Suprapubic skin (tissue), 3 donors: ENCODE measurements around the gene UBR7.

Experiments
- CTCF ChIP-seq, 2 donors: fragments of 200-600 bp in 1 of 2; fragments of 450-650 bp in 1 of 2; sonication (generic) in 1 of 2; IDR thresholded peaks; one replicate each; pipeline ENCODE4 v1.5.1; 2016 to 2019; ENCODE audit warnings: antibody characterized with exemption in 2 of 2, mild to moderate bottlenecking in 1 of 2, moderate library complexity in 1 of 2
- EP300 ChIP-seq: sonication (generic); formaldehyde crosslinking; IDR thresholded peaks from one replicate; pipeline ENCODE4 v1.6.1; 2017; ENCODE audit warnings: antibody characterized with exemption

GRCh38 chr14:93220509-93220908, 13.5 kb downstream of the UBR7 start:
- no peak for TF ChIP-seq CTCF (IDR thresholded peaks at IDR 0.05)
- TF ChIP-seq EP300 = no peak
